Endometrial microvascular endothelial cells (primary cell): ENCODE data around the gene WNT5A. TPM values are rescaled to one million over a fixed set of nuclear protein-coding genes. Genes with fewer than 3 reads are reported as not detected.

Experiments
- in situ Hi-C: cut with HindIII; loops from 2 replicates; pipeline ENCODE4 v1.10.0; 2017; ENCODE audit warnings: low sequenced_read_pairs, low pct_unique_long_range_greater_than_20kb; ENCODE audit errors: inconsistent ontology term
- total RNA-seq: library from RNA; depleted of rRNA; stranded (reverse); fragments of >200 nt; gene quantifications from one replicate; pipeline ENCODE4 v1.2.3, GENCODE V29; 2015; ENCODE audit errors: inconsistent ontology term

Gene WNT5A
- total RNA-seq, 1 donor from 2014 or later = 2.0 TPM

GRCh38 chr3:55484801-55485791, 2.0 kb downstream of the WNT5A start:
- in situ Hi-C loops = loop anchor here (25.0 kb wide), 1 partner anchor 777 kb away; no protein-coding TSS in a partner anchor

- in situ Hi-C loops = loop anchor here (25.0 kb wide), 1 partner anchor 778 kb away; no protein-coding TSS in a partner anchor
Observed at GRCh38 chr3:55484191-55484689, 2.9 kb downstream of the WNT5A start.

- in situ Hi-C loops = loop anchor here (25.0 kb wide), 1 partner anchor 779 kb away; no protein-coding TSS in a partner anchor
Observed at GRCh38 chr3:55483196-55484095, 3.7 kb downstream of the WNT5A start.

- in situ Hi-C loops = loop anchor here (25.0 kb wide), 1 partner anchor 780 kb away; no protein-coding TSS in a partner anchor
Observed at GRCh38 chr3:55482496-55483195, 4.5 kb downstream of the WNT5A start.

GRCh38 chr3:55481744-55482495, 5.2 kb downstream of the WNT5A start:
- in situ Hi-C loops = loop anchor here (25.0 kb wide), 1 partner anchor 780 kb away; no protein-coding TSS in a partner anchor

GRCh38 chr3:55480911-55481743, 6.0 kb downstream of the WNT5A start:
- in situ Hi-C loops = loop anchor here (25.0 kb wide), 1 partner anchor 781 kb away; no protein-coding TSS in a partner anchor

- in situ Hi-C loops = loop anchor here (25.0 kb wide), 1 partner anchor 785 kb away; no protein-coding TSS in a partner anchor
Observed at GRCh38 chr3:55477306-55478303, 9.5 kb downstream of the WNT5A start.

GRCh38 chr3:55476515-55476914, 10.6 kb downstream of the WNT5A start:
- in situ Hi-C loops = loop anchor here (25.0 kb wide), 1 partner anchor 786 kb away; no protein-coding TSS in a partner anchor

- in situ Hi-C loops = no loop called here
Observed at GRCh38 chr3:55474213-55474632, 12.9 kb downstream of the WNT5A start.

GRCh38 chr3:55473788-55474187, 13.3 kb downstream of the WNT5A start:
- in situ Hi-C loops = no loop called here

- in situ Hi-C loops = no loop called here
Observed at GRCh38 chr3:55471522-55472280, 15.4 kb downstream of the WNT5A start.

- in situ Hi-C loops = no loop called here
Observed at GRCh38 chr3:55471084-55471483, 16.0 kb downstream of the WNT5A start.

GRCh38 chr3:55469957-55470526, 17.1 kb downstream of the WNT5A start:
- in situ Hi-C loops = no loop called here

- in situ Hi-C loops = no loop called here
Observed at GRCh38 chr3:55468251-55468650, 18.9 kb downstream of the WNT5A start.

- in situ Hi-C loops = no loop called here
Observed at GRCh38 chr3:55467099-55467498, 20.0 kb downstream of the WNT5A start.
